ENCODE results near the gene ATAD3B. TPM values are rescaled to one million over a fixed set of nuclear protein-coding genes. Genes with fewer than 3 reads are reported as not detected.
"Not testable (repeated sequence)": the region's sequence is repeated elsewhere in the genome, so short reads cannot be mapped to it uniquely, and the experiment has no call there.

Gene ATAD3B
- total RNA-seq, 6 experiments from 2014 or later, result 8.9 to 15.0 (median 10.2) TPM

DNA sequence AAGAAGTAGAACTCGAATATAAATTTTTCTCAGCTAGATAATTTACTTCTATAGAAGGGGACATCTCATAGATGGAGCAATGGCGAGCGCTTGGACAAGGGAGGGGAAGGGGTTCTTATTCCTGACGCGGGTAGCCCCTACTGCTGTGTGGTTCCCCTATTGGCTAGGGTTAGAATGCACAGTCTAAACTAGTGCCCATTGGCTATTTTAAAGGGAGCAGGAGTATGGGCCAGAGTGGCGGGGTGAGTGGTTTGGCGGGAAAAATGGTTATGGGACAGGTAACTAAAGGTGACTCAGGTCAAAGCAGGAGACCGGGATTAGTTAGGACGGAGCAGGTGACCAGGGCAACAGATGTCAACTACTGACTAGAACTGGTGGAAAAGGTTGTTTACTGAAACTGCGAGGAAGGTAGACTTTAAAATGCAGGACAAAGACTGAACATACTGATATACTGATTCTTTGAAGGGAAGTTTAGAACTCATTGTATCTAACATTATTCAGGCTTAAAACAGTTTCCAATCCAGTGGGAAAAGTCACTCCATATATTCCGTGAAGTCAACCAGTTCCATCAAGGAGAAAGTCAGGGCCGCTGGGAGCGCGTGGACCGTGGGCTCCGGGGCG, 39.5 kb downstream of the ATAD3B start:
- Histone ChIP-seq H3K4me3 (peak overlapping the region; percentile 78 to 96 (median 82)), H3K27ac (peak overlapping the region; percentile 64 to 85 (median 83)), H3K4me1 (peaks cover 0 to 12% (median 5%) of the 10 kb centered on the region in 4 donors), H3K9me3 (no peaks in the 10 kb centered on the region), H3K27me3 (no peaks in the 10 kb centered on the region), H3K36me3 (no peaks in the 10 kb centered on the region)
- 22% methylated on average over 10 of the region's 17 CpGs for WGBS (ENCODE audit: insufficient coverage, low coverage, low lambda C conversion rate, missing lambda C conversion rate)
- intact Hi-C loops (cut with DNase I), result no loop called here
- ATAC-seq (no peak), DNase-seq (no peak)
- TF ChIP-seq, protein P1, sequence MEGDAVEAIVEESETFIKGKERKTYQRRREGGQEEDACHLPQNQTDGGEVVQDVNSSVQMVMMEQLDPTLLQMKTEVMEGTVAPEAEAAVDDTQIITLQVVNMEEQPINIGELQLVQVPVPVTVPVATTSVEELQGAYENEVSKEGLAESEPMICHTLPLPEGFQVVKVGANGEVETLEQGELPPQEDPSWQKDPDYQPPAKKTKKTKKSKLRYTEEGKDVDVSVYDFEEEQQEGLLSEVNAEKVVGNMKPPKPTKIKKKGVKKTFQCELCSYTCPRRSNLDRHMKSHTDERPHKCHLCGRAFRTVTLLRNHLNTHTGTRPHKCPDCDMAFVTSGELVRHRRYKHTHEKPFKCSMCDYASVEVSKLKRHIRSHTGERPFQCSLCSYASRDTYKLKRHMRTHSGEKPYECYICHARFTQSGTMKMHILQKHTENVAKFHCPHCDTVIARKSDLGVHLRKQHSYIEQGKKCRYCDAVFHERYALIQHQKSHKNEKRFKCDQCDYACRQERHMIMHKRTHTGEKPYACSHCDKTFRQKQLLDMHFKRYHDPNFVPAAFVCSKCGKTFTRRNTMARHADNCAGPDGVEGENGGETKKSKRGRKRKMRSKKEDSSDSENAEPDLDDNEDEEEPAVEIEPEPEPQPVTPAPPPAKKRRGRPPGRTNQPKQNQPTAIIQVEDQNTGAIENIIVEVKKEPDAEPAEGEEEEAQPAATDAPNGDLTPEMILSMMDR (IDR thresholded peaks at IDR 0.05), result no peak
- no peak for TF ChIP-seq POLR2A (IDR thresholded peaks at IDR 0.05)

DNA sequence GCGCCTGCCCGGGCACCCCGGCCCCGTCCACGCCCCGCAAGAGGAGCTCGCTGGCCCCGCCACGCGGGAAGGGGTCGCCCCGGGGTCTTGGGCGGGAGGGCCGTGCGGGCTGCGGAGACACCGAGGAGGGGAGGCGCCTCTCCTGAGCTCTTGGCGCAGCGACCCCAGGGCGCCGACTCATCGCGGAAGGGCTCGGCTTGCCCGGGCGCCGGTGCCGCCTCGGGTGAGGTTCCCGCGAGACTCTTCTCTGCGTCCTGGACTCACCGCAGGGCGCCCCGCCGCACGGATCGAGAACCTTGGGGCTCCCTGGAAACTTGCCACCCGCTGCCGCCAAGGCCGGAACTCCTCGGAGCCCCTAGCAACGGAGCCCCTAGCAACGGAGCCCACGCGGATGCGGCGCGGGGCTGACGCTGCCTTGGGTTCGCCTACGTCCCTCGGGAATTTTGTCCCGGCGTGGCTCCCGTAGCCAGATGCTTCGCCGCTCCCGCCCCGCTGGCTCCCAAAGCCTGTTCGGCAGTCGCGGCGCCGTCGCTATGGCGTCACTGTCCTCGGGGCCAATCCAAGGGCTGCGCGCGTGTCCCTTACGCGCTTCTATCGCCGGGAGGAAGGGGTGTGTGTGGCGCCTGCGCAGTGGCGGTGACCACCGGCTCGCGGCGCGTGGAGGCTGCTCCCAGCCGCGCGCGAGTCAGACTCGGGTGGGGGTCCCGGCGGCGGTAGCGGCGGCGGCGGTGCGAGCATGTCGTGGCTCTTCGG, 40.1 kb downstream of the ATAD3B start, which contains the start of gene ATAD3A:
ATAD3A (plus strand) TSS at position 630 of the 753 bp plus-strand sequence; CDS start at position 737, 107 bp downstream.
- Histone ChIP-seq H3K27me3 (no peaks in the 10 kb centered on the region), H3K27ac (peak within 1 kb of the TSS; percentile 64 to 85 (median 83)), H3K4me3 (peak within 1 kb of the TSS; percentile 78 to 96 (median 82)), H3K36me3 (peaks cover 0 to 2% (median 0%) of the 10 kb centered on the region in 4 donors), H3K9me3 (no peaks in the 10 kb centered on the region), H3K4me1 (peaks cover 0 to 7% (median 2%) of the 10 kb centered on the region in 4 donors)
- DNase-seq (peak; percentile 99), ATAC-seq (peak; percentile 92 to 97 (median 96))
- TF ChIP-seq, protein P1 (IDR thresholded peaks at IDR 0.05), result no peak
- TF ChIP-seq POLR2A (IDR thresholded peaks at IDR 0.05), result peak; percentile 49
- WGBS (ENCODE audit: insufficient coverage, low coverage, low lambda C conversion rate, missing lambda C conversion rate), result 0% methylated on average over 1 of the region's 99 CpGs
- intact Hi-C loops (cut with DNase I), result no loop called here

- H3K9me3 ChIP-seq; DNase-seq; H3K27me3 ChIP-seq; ATAC-seq; intact Hi-C loops (cut with DNase I); H3K36me3 ChIP-seq; H3K27ac ChIP-seq; H3K4me1 ChIP-seq: not testable (repeated sequence)
- WGBS (ENCODE audit: insufficient coverage, low coverage, low lambda C conversion rate, missing lambda C conversion rate), result no CpG with 5 or more reads among the region's 52 CpGs
- H3K4me3 ChIP-seq, result peak overlapping the region; percentile 78 to 96 (median 82)
Measured at GRCh38 chr1:1512425-1512824, 40.9 kb downstream of the ATAD3B start.

DNA sequence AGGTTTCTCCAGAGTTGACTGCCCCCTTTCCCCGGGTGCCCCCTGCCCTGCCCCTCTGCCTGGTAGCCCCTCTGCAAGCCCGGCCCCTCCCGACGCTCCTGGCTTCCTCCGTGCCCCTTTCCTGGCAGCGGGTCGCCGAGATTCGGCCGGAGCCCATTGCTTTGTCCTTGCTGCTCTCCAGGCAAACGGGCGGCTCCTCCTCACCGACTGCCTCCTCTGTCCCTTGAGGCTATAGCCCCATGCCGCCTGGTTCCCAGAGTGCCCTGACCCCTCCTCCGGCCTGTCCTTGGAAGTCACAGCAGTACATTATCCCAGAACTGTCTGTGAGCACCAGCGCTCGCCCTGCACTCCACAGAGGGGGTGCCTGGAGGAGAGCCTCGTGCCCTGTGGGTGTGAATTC, 42.1 kb downstream of the ATAD3B start:
- intact Hi-C loops (cut with DNase I); H3K4me3 ChIP-seq; ATAC-seq; H3K27ac ChIP-seq; DNase-seq; H3K9me3 ChIP-seq; H3K27me3 ChIP-seq; H3K4me1 ChIP-seq; H3K36me3 ChIP-seq: not testable (repeated sequence)
- WGBS (ENCODE audit: insufficient coverage, low coverage, low lambda C conversion rate, missing lambda C conversion rate), result 70% methylated on average over 2 of the region's 18 CpGs

- DNase-seq; H3K27ac ChIP-seq; H3K4me3 ChIP-seq; H3K9me3 ChIP-seq; H3K27me3 ChIP-seq; H3K4me1 ChIP-seq; H3K36me3 ChIP-seq; intact Hi-C loops (cut with DNase I); ATAC-seq: not testable (repeated sequence)
- 80% methylated on average over 5 of the region's 16 CpGs for WGBS (ENCODE audit: insufficient coverage, low coverage, low lambda C conversion rate, missing lambda C conversion rate)
Measured at GRCh38 chr1:1514376-1514775, 42.8 kb downstream of the ATAD3B start.

DNA sequence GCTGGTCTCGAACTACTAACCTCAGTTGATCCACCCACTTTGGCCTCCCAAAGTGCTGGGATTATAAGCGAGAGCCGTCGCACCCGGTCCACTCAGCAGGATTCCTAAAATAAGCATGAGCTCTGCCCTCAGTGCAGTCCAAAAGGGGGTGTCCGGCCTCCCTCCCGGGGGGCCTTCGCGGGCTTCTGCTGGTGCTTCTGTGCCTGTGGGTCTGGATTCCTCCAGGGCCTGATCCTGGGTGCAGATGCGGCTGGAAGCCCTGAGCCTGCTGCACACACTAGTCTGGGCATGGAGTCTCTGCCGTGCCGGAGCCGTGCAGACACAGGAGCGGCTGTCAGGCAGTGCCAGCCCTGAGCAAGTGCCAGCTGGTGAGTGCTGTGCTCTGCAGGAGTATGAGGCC, 45.4 kb downstream of the ATAD3B start:
- DNase-seq; intact Hi-C loops (cut with DNase I); H3K27ac ChIP-seq; H3K4me3 ChIP-seq; H3K27me3 ChIP-seq; H3K9me3 ChIP-seq; ATAC-seq; H3K4me1 ChIP-seq: not testable (repeated sequence)
- WGBS (ENCODE audit: insufficient coverage, low coverage, low lambda C conversion rate, missing lambda C conversion rate), result no CpG with 5 or more reads among the region's 14 CpGs
- peaks cover 0 to 12% (median 1%) of the 10 kb centered on the region in 4 donors for H3K36me3 ChIP-seq

All from right lobe of liver (tissue), 6 donors.